B cell (primary cell): ENCODE measurements around the gene CRK.

Experiments
- EZH2 ChIP-seq: IDR thresholded peaks from 2 replicates; pipeline ENCODE4 v1.6.1; 2012; ENCODE audit warnings: borderline replicate concordance, low read depth, mild to moderate bottlenecking, moderate library complexity, low read length; ENCODE audit not compliant: insufficient read depth, poor library complexity, severe bottlenecking
- TF ChIP-seq, protein P1 (sequence below): fragments of 200-600 bp; IDR thresholded peaks from one replicate; pipeline ENCODE4 v1.8.0; 2022; ENCODE audit warnings: antibody characterized with exemption, mild to moderate bottlenecking

DNA sequence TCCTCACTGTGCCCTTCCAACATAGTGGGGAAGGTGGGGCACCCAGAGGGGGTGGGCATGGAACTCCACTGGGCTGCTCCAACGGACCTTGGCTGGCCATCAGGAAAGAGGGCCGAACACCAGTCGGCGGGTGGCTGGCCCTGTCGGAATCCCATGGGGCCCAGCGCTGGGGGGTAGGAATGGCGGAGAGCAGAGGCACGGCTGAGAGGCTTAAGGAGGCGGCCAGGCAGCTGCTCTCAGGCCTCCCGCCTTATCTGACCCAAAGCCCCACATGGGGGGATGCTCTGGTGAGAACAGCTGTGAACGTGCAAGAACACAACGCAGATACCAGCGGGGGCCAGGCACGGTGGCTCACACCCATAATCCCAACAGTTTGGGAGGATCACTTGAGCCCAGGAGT, 40.8 kb upstream of the CRK start:
- TF ChIP-seq, protein P1, sequence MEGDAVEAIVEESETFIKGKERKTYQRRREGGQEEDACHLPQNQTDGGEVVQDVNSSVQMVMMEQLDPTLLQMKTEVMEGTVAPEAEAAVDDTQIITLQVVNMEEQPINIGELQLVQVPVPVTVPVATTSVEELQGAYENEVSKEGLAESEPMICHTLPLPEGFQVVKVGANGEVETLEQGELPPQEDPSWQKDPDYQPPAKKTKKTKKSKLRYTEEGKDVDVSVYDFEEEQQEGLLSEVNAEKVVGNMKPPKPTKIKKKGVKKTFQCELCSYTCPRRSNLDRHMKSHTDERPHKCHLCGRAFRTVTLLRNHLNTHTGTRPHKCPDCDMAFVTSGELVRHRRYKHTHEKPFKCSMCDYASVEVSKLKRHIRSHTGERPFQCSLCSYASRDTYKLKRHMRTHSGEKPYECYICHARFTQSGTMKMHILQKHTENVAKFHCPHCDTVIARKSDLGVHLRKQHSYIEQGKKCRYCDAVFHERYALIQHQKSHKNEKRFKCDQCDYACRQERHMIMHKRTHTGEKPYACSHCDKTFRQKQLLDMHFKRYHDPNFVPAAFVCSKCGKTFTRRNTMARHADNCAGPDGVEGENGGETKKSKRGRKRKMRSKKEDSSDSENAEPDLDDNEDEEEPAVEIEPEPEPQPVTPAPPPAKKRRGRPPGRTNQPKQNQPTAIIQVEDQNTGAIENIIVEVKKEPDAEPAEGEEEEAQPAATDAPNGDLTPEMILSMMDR: no peak
- TF ChIP-seq EZH2: no peak
